RWPE2 (cell line): ENCODE results near the gene SCGB3A1.

Source experiments
- ATAC-seq: fragments of 200-7000 bp; cut with Tn5 transposase; 3 replicates; pipeline ENCODE4 v1.9.1; 2021; ENCODE audit warnings: low read depth
- DNase-seq: peaks from one replicate; pipeline ENCODE4 v3.0.0-alpha.2; 2020; ENCODE audit warnings: low spot score
- H3K27ac ChIP-seq: fragments of 450-650 bp; 2 replicates; pipeline ENCODE4 v1.5.1; 2017; ENCODE audit warnings: mild to moderate bottlenecking; ENCODE audit not compliant: poor library complexity, severe bottlenecking
- H3K27me3 ChIP-seq: fragments of 250-450 bp; sonication (Bioruptor Pico); 2 replicates; pipeline ENCODE4 v1.5.1; 2021; ENCODE audit warnings: mild to moderate bottlenecking, moderate library complexity; ENCODE audit not compliant: insufficient read depth, poor library complexity, severe bottlenecking
- H3K36me3 ChIP-seq: fragments of 250-450 bp; sonication (Bioruptor Pico); 2 replicates; pipeline ENCODE4 v1.5.1; 2020; ENCODE audit warnings: low read depth, mild to moderate bottlenecking, moderate library complexity
- H3K4me1 ChIP-seq: fragments of 250-450 bp; sonication (Bioruptor Pico); 2 replicates; pipeline ENCODE4 v1.5.1; 2021; ENCODE audit warnings: mild to moderate bottlenecking, moderate library complexity; ENCODE audit not compliant: insufficient read depth, poor library complexity, severe bottlenecking
- H3K4me3 ChIP-seq: fragments of 250-450 bp; sonication (Bioruptor Pico); 2 replicates; pipeline ENCODE4 v1.5.1; 2021; ENCODE audit warnings: mild to moderate bottlenecking, moderate library complexity; ENCODE audit not compliant: severe bottlenecking
- H3K9me3 ChIP-seq: fragments of 250-450 bp; sonication (Bioruptor Pico); 2 replicates; pipeline ENCODE4 v1.5.1; 2021; ENCODE audit warnings: mild to moderate bottlenecking, moderate library complexity; ENCODE audit not compliant: severe bottlenecking
- CTCF ChIP-seq: fragments of 450-650 bp; IDR thresholded peaks from one replicate; pipeline ENCODE4 v1.5.1; 2017; ENCODE audit warnings: mild to moderate bottlenecking, moderate library complexity; ENCODE audit not compliant: poor library complexity, severe bottlenecking

Gene SCGB3A1

GRCh38 chr5:180568914-180569313 is 22.4 kb downstream of the SCGB3A1 start:
- Histone ChIP-seq H3K27me3 (no peaks in the 10 kb centered on the region), H3K27ac (no peak overlapping the region), H3K36me3 (peaks cover 94% of the 10 kb centered on the region), H3K4me1 (no peaks in the 10 kb centered on the region), H3K4me3 (no peak overlapping the region), H3K9me3 (no peaks in the 10 kb centered on the region)
- ATAC-seq (no peak), DNase-seq (no peak)
- TF ChIP-seq CTCF, result no peak

- Histone ChIP-seq H3K27me3 (no peaks in the 10 kb centered on the region), H3K4me3 (no peak overlapping the region), H3K4me1 (no peaks in the 10 kb centered on the region), H3K27ac (no peak overlapping the region), H3K36me3 (peaks cover 86% of the 10 kb centered on the region), H3K9me3 (no peaks in the 10 kb centered on the region)
- ATAC-seq, result no peak
- DNase-seq, result no peak
- TF ChIP-seq CTCF, result no peak
Measured at GRCh38 chr5:180563994-180564393, 27.3 kb downstream of the SCGB3A1 start.

- no peak for TF ChIP-seq CTCF
- Histone ChIP-seq H3K4me1 (no peaks in the 10 kb centered on the region), H3K4me3 (no peak overlapping the region), H3K27ac (no peak overlapping the region), H3K9me3 (no peaks in the 10 kb centered on the region), H3K27me3 (no peaks in the 10 kb centered on the region), H3K36me3 (peaks cover 75% of the 10 kb centered on the region)
- ATAC-seq (no peak), DNase-seq (no peak)
Measured at GRCh38 chr5:180558232-180558631, 33.1 kb downstream of the SCGB3A1 start.

GRCh38 chr5:180557217-180557809 is 34.0 kb downstream of the SCGB3A1 start:
- ATAC-seq (no peak), DNase-seq (no peak)
- no peaks in the 10 kb centered on the region for H3K4me1 ChIP-seq
- H3K4me3 ChIP-seq, result no peak overlapping the region
- peaks cover 73% of the 10 kb centered on the region for H3K36me3 ChIP-seq
- no peaks in the 10 kb centered on the region for H3K9me3 ChIP-seq
- no peak overlapping the region for H3K27ac ChIP-seq
- no peak for TF ChIP-seq CTCF
- H3K27me3 ChIP-seq, result no peaks in the 10 kb centered on the region

GRCh38 chr5:180555168-180555921 is 36.0 kb downstream of the SCGB3A1 start:
- ATAC-seq (no peak), DNase-seq (no peak)
- Histone ChIP-seq H3K4me3 (no peak overlapping the region), H3K27ac (no peak overlapping the region), H3K36me3 (peaks cover 76% of the 10 kb centered on the region), H3K27me3 (no peaks in the 10 kb centered on the region), H3K9me3 (no peaks in the 10 kb centered on the region), H3K4me1 (no peaks in the 10 kb centered on the region)
- no peak for TF ChIP-seq CTCF
